LNCAP (cell line): ENCODE measurements around the gene SIN3B.

Experiments used
- CTCF ChIP-seq: fragments of 450-650 bp; IDR thresholded peaks from 2 replicates; pipeline ENCODE4 v1.5.1; 2017; ENCODE audit warnings: mild to moderate bottlenecking

Gene SIN3B

DNA sequence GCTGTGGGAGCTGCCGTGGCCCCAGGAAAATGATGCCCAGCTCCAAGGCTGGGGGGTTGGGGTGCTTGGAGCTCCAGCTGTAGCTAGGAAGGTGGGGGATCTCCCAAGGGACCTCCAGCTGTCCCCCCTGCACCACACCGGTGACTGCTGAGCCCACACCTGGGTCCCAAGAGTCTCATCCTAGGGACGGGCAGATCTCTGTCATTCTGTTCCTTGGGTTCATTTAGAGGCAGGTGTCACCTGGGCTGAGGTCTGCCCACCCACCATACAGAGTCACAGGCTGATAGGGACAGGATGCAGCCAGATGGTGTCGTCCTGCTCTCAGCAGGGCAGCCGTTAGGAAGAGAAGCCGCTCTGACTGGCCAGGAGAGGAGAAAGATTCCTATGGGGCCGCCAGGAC, 64.9 kb downstream of the SIN3B start:
- TF ChIP-seq CTCF: no peak

- no peak for TF ChIP-seq CTCF
These were observed 66.4 kb downstream of the SIN3B start for GRCh38 chr19:16895467-16896145.

DNA sequence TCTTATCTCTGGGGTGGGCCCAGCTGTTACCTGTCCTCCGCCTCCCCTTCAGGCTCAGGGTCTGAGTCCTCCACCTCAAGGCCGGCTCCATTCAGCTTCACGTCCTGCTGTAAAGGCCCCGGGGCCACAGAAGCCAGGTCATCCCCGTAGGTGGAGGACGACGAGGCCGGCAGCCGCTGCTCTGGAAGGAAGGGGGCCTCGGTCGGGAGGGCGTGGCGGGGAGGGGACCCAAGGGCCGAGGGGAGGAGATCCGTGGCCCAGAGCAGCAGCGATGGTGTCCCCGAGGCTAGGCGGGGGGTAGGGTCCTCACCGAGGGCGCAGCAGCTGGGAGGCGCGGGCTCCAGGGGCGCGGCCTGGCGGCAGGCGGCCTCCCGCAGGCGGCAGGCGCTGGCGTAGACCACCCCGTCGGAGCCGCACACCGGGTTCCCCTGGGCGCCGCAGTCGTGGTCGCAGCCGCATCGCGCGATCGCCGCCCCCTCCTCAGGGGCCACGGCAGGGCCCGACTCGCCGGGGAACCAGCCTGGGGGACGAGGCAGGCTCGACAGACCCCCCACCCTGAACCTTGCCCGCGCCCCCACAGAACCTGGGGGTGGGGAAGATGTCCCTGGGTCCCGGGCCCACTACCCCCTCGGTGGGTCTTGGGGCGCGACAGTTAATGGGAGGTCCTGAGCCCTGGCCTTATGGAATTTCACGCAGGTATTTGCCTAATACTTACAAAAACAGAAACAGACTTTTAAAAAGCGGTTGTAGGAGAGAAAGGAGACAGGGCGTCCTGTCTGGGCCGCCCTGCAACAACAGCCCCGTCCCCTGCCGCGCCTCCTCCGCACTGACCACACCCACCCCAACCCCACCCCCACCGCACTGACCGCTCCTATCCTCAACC, 67.2 kb downstream of the SIN3B start:
- no peak for TF ChIP-seq CTCF

GRCh38 chr19:16897029-16897855, 68.0 kb downstream of the SIN3B start:
- no peak for TF ChIP-seq CTCF

DNA sequence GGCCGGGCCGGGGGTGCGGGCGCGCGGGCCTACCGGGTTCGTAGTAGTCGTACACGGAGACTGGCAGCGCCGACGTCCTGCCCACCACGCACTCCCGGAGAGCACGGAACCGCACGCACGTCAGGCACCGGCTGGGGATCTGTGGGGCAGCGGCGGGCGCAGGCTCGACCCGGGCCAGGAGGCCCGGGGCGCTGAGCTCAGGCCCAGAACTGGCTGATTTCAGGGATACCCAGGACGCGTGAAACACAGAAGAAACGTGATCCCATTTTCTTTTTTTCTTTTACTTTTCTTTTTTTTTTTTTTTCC, 68.6 kb downstream of the SIN3B start:
- no peak for TF ChIP-seq CTCF

DNA sequence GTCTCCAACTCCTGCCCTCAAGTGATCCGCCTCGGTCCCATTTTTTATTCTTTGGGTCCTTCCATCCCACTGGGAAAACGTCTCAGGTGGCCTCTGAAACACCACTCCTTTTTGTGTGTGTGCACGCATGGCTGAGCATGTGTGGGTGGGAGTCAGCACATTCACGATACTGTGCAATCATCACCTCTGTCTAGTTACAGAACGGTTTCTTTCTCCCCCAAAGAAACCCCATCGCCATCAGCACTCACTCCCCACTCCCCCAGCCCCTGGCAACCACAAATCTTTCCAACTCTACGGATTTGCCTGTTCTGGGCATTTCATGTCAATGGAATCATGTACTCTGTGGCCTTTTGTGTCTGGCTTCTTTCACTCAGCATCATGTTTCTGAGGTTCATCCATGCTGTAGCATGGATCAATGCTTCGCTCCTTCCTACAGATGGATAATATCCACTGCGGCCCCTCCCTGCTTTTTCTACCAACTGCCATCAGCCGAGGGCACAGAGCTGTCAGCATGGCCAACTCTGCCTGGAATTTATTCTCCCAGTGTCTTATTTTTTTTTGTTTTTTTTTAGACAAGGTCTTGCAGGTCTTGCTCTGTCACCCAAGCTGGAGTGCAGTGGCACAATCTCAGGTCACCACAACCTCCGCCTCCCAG, 69.3 kb downstream of the SIN3B start:
- TF ChIP-seq CTCF: no peak

DNA sequence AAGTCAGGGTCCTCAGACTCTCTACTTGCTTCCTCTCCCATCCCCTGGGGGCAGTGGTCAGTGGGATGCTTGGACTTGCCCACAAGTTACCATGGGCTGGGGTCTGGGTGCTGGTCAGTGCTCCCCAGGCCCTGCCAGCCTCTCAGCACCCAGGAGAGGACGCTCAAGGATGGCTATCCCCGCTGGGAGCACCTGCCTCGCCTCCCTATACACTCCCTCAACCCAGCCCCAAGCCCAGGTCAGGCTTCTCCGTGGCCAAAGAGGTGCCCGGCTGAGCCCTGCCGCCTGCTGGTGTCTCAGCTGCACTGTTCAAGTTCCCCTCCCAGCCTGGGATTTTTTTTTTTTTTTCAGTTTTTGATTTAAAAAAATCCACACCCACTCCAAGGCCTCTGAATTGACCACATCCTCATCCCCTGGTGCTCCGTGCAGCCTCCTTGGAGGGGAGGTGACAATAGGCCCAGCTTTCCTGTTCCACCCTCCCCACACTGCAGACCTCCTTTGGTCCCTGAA, 70.4 kb downstream of the SIN3B start:
- TF ChIP-seq CTCF: peak; percentile 49; the same call in 1 of the 2 replicates
